ENCODE results near the gene ACOT8.

- TF ChIP-seq CTCF (IDR thresholded peaks at IDR 0.05) = peak; percentile 68 to 76 (median 72)
- TF ChIP-seq POLR2A (IDR thresholded peaks at IDR 0.05) = no peak
Measured at GRCh38 chr20:45890077-45890984, 33.1 kb upstream of the ACOT8 start.
